Measurements from ENCODE around the gene USB1. TPM values are rescaled to one million over a fixed set of nuclear protein-coding genes. Genes with fewer than 3 reads are reported as not detected.

The USB1 gene
- total RNA-seq, 1 experiment from 2014 or later = 23.9 TPM

DNA sequence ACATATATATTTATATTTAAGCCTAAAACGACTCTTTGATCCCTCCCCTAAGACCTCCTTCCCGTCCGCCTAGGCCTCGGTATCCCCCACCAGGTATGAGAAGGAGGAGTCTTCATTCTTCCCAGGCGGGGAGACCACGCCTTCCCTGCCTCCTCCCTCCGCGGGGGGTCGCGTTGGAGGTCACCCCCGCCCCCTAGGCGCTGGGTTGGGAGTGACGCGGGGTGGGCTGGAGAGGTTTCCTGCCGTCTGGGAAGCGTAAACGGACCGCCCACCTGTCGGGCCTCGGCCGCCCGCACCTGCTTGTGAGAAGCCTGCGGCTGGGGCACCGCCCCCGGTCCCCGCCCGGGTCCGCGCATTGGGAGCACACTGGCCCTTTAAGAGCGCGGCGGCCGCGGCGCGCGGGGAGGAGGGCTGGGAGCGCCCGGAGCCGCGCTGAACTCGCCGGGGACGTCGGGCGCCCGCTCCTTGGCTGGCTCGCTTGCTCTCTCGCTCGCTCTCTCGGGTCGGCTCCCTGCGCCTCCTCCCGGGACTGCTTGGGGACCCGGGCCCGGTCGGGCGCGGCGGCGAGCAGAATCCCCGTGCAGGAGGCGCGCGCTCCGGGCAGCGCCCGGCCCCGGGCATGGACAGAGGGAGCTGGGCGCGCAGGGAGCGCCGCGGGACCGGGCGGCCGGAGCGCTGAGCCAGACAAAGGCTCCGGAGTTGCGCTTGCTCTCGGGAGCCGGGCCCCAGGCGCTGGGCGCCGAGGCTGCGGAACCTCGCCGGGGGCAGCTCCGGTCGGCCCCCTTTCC, 24.3 kb downstream of the USB1 start, which contains the start of gene MMP15:
Gene MMP15 (plus strand): TSS at position 404 of the 788 bp plus-strand sequence. CDS start 597 bp downstream, outside the sequence.
- peak; percentile 97 for DNase-seq
- Histone ChIP-seq H3K4me3 (ENCODE audit: insufficient read depth, low read depth, low read length) (peak within 1 kb of the TSS; percentile 93), H3K27me3 (ENCODE audit: control insufficient read depth, insufficient read depth, low read length) (peaks cover 5% of the 10 kb centered on the region), H3K36me3 (replicated peaks; ENCODE audit: control insufficient read depth, insufficient read depth, low read length) (no peaks in the 10 kb centered on the region)

DNA sequence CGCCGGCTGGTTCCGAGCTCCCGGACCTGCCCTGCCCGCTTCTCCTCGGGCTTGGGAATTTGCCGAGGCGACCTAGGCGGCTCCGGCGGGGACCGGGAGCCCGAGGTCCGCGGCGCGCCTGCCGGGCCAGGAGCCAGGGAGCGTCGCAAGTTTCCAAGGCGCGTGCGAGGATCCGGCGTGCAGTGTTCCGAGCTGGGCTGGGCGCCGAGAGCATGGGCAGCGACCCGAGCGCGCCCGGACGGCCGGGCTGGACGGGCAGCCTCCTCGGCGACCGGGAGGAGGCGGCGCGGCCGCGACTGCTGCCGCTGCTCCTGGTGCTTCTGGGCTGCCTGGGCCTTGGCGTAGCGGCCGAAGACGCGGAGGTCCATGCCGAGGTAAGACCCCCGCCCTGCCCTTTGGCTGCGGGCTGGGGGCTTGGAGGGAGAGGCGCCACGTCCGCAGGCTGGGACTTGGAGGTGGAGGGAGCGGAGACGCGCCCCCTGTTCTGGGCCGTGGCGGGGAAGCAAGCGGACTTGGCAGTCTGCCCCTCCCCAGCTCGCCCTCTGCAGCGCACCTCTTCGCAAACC, 25.0 kb downstream of the USB1 start:
- peaks cover 5% of the 10 kb centered on the region for H3K27me3 ChIP-seq (ENCODE audit: control insufficient read depth, insufficient read depth, low read length)
- DNase-seq = peak; percentile 81
- peak overlapping the region; percentile 93 for H3K4me3 ChIP-seq (ENCODE audit: insufficient read depth, low read depth, low read length)
- no peaks in the 10 kb centered on the region for H3K36me3 ChIP-seq (replicated peaks; ENCODE audit: control insufficient read depth, insufficient read depth, low read length)

- peaks cover 5% of the 10 kb centered on the region for H3K27me3 ChIP-seq (ENCODE audit: control insufficient read depth, insufficient read depth, low read length)
- peak; percentile 83 for DNase-seq
- peak overlapping the region; percentile 93 for H3K4me3 ChIP-seq (ENCODE audit: insufficient read depth, low read depth, low read length)
- no peaks in the 10 kb centered on the region for H3K36me3 ChIP-seq (replicated peaks; ENCODE audit: control insufficient read depth, insufficient read depth, low read length)
Observed at GRCh38 chr16:58026705-58027160, 25.5 kb downstream of the USB1 start.

DNA sequence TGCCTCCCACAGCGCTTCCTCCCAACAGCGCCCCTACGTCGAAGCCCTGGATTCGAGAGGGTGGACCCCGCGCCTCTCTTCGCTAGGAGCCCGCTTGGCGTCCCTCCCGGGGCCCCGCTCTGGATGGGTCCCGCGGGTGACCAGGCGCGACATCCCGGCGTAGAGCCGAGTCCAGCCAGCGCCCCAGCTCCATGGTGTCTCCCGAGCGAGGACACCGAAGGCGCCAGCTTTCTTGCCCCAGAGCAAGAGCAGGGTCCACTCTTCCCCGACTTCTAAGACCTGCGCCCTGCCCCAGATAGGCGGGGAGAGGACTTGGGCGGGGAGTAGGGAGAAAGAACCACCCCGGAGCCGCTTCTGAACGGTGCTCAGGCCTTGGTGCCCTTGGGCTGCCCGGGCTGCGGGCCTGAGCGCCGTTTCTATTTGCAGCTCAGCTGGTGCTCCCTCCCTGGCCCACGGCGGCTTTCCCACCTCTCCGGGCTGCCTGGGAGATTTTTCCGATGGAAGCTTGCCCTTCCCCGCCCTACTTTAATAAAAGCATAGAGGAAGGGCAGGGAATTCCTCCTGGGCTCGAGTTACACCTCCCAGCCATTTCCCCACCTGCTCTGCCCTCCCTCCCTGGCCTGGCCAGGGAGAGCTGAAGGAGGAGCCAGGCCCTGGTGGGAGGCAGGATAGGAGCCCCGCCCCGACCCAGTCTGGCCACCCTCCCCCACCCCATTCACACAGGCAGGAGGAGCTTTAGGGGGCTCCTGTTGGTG, 26.1 kb downstream of the USB1 start:
- peak; percentile 97 for DNase-seq
- peaks cover 5% of the 10 kb centered on the region for H3K27me3 ChIP-seq (ENCODE audit: control insufficient read depth, insufficient read depth, low read length)
- no peaks in the 10 kb centered on the region for H3K36me3 ChIP-seq (replicated peaks; ENCODE audit: control insufficient read depth, insufficient read depth, low read length)
- H3K4me3 ChIP-seq (ENCODE audit: insufficient read depth, low read depth, low read length) = peak overlapping the region; percentile 93

- H3K36me3 ChIP-seq (replicated peaks; ENCODE audit: control insufficient read depth, insufficient read depth, low read length) = no peaks in the 10 kb centered on the region
- peaks cover 5% of the 10 kb centered on the region for H3K27me3 ChIP-seq (ENCODE audit: control insufficient read depth, insufficient read depth, low read length)
- no peak for DNase-seq
- 0 out of 2 replicates have a peak overlapping the region, but pooled peaks have one; percentile 18 for H3K4me3 ChIP-seq (ENCODE audit: insufficient read depth, low read depth, low read length)
Observed at GRCh38 chr16:58027916-58028455, 26.8 kb downstream of the USB1 start.

DNA sequence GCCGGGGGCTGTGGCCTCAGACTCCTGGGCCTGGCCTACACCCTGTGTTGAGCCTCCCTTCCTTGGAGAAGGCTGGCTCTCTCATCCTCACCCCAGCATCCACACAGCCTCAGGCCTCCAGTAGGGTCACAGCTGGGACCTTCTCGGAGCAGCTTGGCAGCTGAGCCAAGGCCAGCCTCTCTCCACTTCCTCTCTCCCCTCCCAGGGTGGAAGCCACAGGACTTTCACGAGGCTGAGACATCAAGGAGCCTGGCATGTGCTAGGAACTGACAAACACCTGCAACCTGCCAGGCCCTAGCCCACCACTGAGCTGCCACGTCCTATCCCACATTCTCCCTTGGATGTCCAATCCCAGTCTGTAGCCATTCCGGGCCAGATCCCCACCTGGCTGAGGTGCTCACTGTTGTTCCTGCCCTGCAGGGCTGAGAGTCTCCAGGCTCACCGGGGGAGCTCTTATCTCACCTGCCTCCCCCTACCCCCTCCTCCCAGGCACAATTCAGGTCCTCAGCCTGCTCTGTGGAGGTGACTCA, 27.4 kb downstream of the USB1 start:
- peak; percentile 59 for DNase-seq
- H3K4me3 ChIP-seq (ENCODE audit: insufficient read depth, low read depth, low read length) = no peak overlapping the region
- H3K27me3 ChIP-seq (ENCODE audit: control insufficient read depth, insufficient read depth, low read length) = peaks cover 4% of the 10 kb centered on the region
- H3K36me3 ChIP-seq (replicated peaks; ENCODE audit: control insufficient read depth, insufficient read depth, low read length) = no peaks in the 10 kb centered on the region

DNA sequence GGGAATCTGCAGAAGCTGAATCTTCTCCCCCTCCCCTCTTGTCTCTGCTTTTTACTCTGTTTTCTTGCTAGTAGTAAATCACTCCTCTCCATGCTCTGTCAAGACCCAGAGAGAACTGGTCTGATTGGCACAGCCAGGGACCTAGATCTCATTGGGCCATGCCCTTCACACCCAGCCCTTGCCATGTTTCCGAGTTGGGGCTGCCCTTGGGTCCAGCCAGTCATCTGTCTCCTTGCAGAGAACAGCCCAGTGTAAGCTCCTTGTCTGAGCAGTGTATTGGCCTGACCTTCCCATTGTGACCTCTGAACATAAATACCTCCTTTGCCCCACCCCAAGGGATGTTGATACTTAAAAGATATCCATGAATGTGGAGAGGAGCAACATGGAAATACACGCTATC, 28.2 kb downstream of the USB1 start:
- H3K36me3 ChIP-seq (replicated peaks; ENCODE audit: control insufficient read depth, insufficient read depth, low read length) = no peaks in the 10 kb centered on the region
- H3K4me3 ChIP-seq (ENCODE audit: insufficient read depth, low read depth, low read length) = no peak overlapping the region
- peaks cover 2% of the 10 kb centered on the region for H3K27me3 ChIP-seq (ENCODE audit: control insufficient read depth, insufficient read depth, low read length)
- DNase-seq = peak; percentile 16

DNA sequence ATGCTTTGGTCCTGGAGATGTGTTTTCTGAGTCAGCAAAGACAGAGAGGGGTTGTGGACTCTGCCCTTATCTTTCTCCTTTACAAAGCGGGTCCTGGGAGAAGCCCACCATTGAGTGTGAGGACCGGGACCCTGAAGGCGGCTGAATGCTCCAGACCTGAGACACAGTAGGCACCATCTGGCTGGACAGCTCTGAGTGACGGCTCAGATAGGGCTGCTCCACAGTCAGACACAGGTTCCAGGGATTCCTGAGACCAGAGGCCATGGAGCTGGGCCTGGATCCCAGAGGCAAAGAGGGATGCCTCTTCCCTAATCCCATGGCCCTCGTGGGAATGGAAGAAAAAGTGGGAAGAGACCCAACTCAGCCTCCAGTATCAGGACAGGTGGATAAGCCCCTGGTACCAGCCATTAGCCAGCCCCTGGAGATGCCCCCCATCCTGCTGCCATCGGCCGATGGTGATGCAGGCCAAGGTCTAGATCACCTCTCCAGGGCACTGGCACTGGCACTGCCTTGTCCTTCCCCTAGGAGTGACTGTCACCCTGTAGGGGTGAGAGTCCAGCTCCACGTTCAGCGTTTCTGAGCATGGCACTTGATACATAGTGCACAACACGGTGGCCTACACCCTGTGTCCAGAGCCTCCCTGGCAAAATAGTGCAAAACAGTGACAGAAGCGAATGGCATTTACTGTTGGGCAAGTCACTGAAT, 29.1 kb downstream of the USB1 start:
- Histone ChIP-seq H3K36me3 (replicated peaks; ENCODE audit: control insufficient read depth, insufficient read depth, low read length) (no peaks in the 10 kb centered on the region), H3K27me3 (ENCODE audit: control insufficient read depth, insufficient read depth, low read length) (peaks cover 2% of the 10 kb centered on the region), H3K4me3 (ENCODE audit: insufficient read depth, low read depth, low read length) (no peak overlapping the region)
- DNase-seq = no peak

DNA sequence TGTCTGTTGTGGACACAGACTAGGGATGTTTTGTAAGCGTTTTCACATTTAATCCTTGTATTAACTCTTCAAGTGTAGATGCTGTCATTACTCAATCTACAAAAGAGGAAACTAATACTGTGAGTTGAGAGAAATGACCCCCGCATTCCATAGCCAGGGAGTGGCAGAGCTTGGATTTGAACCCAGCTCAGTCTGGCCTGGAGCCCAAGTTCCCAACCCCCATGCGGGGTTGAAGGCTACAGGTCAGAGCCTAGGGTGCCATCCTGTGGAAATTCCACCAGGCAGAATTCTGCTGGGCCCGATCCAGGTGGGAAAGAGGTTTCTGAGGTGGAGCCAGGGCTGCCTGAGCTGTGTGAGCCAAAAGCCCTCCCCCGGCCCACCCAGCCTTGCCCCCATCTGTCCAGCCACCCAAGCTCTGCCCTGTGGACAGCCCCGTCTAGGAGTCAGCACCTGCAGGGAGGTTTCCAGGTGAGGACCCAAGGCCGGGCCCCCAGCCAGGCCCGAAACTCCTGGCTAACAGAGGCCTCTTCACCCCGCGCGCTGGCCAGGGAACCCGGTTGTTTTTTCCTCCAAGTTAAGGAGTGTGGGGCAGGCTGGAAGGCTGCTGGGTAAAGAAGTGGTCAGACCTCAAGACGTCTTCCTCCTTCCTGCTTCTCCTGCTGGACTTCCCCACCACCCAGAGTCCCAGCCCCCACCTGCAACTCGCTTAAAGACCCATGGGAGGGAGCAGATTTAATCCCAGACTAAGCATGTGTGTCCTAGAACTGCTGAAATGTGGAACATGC, 30.0 kb downstream of the USB1 start:
- peak; percentile 49 for DNase-seq
- H3K4me3 ChIP-seq (ENCODE audit: insufficient read depth, low read depth, low read length) = no peak overlapping the region
- H3K36me3 ChIP-seq (replicated peaks; ENCODE audit: control insufficient read depth, insufficient read depth, low read length) = no peaks in the 10 kb centered on the region
- H3K27me3 ChIP-seq (ENCODE audit: control insufficient read depth, insufficient read depth, low read length) = peaks cover 2% of the 10 kb centered on the region

DNA sequence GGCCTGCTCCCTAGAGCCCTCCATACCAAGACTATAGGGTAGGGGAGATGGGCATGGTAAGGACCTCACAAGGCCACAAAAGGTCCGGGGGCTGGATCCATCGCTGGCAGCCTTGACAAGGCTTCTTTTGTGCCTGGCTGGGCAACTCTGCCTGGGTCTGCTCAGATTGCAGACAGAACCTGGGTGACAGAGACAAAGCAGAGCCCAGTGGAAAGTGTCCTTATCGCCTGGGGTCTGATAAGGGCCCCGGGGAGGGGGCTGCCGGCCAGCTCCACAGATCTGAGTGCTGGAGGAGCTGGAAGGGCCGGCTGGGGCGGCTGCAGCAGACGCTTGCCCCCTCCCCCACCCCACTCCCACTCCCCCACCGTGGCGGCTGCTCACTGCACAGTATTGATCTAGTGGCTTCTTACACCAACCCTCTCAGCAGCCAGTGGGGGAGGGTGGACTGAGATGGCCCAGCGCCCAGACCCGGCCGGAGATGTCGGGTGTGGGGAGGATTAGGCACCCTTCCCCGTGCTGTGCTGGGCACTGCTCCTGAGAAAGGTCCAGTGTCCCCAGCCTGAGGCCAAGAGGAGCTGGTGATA, 31.6 kb downstream of the USB1 start:
- H3K27me3 ChIP-seq (ENCODE audit: control insufficient read depth, insufficient read depth, low read length) = no peaks in the 10 kb centered on the region
- no peak overlapping the region for H3K4me3 ChIP-seq (ENCODE audit: insufficient read depth, low read depth, low read length)
- H3K36me3 ChIP-seq (replicated peaks; ENCODE audit: control insufficient read depth, insufficient read depth, low read length) = no peaks in the 10 kb centered on the region; the same call in none of the 2 replicates
- peak; percentile 59 for DNase-seq

DNA sequence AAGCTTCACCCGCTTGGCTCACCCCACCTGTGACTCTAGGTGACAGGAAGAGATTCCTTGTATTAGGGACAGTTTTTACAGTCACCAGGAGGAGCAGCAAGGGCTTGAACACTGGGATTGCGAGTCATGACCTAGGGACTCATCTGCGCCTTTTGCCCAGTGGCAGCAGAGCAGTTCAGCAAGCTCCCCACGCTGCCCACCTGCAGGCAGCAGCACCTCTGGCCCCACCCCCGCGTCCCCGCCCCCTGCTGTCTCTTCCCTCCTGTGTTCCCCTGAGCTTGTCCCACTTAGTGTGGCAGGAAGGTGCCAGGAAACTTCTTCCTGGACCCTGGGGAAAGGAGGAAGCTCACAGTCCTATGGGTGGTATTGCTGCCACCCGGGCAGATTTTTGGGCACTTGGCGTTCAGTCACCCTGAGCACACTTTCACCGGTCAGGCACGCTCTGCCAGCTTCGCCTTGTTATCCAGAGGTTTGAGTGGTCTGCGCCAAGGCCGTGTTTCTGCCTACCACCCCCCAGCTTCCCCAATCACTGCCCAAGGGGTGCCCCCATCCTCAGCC, 33.0 kb downstream of the USB1 start:
- no peaks in the 10 kb centered on the region for H3K27me3 ChIP-seq (ENCODE audit: control insufficient read depth, insufficient read depth, low read length)
- no peak overlapping the region for H3K4me3 ChIP-seq (ENCODE audit: insufficient read depth, low read depth, low read length)
- H3K36me3 ChIP-seq (replicated peaks; ENCODE audit: control insufficient read depth, insufficient read depth, low read length) = peaks cover 6% of the 10 kb centered on the region
- DNase-seq = peak; percentile 58

GRCh38 chr16:58034774-58035173, 33.6 kb downstream of the USB1 start:
- DNase-seq = peak; percentile 55
- H3K36me3 ChIP-seq (replicated peaks; ENCODE audit: control insufficient read depth, insufficient read depth, low read length) = peaks cover 9% of the 10 kb centered on the region

More at GRCh38 chr16:58034774-58035173, 33.6 kb downstream of the USB1 start:
- no peak overlapping the region for H3K4me3 ChIP-seq (ENCODE audit: insufficient read depth, low read depth, low read length)
- H3K27me3 ChIP-seq (ENCODE audit: control insufficient read depth, insufficient read depth, low read length) = no peaks in the 10 kb centered on the region

All from H7 (cell line).